ENCODE measurements around the gene MAP1LC3A. TPM values are rescaled to one million over a fixed set of nuclear protein-coding genes. Genes with fewer than 3 reads are reported as not detected.

Gene MAP1LC3A
- total and polyA plus RNA-seq, 4 donors, result 4.9 to 38.8 (median 12.7) TPM

DNA sequence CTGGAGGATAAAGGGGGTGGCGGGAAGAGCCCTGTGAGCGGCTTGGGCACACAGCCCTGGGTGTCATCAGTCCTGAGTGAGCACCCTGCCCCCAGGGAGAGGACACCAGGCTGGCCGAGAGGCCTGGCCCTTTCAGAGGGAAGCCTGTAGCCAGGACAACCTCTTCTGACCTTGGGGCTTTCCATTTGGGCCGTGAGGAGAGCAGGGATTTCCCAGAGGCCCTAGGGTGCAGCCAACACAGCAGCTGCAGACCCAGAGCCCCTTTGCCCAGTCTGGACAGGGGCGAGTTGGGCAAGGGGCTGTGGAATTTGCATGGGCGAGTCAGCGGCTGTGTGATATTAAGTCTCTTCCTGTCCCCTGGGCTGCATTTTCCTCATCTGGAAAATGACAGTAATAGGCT, 6.3 kb downstream of the MAP1LC3A start:
- Histone ChIP-seq H3K27me3 (ENCODE audit: control insufficient read depth in 4 of 4, insufficient read depth in 4 of 4, low read length in 3 of 4) (no peaks in the 10 kb centered on the region), H3K4me3 (ENCODE audit: low read depth in 1 of 3, low read length in 3 of 3) (no peak overlapping the region), H3K9ac (ENCODE audit: low read depth in 1 of 2, low read length in 2 of 2) (no peak overlapping the region), H3K36me3 (ENCODE audit: control insufficient read depth in 4 of 4, insufficient read depth in 3 of 4, low read depth in 1 of 4, low read length in 3 of 4) (peaks cover 0 to 2% (median 0%) of the 10 kb centered on the region in 4 donors), H3K9me3 (ENCODE audit: control insufficient read depth in 4 of 4, low read length in 3 of 4) (no peaks in the 10 kb centered on the region), H3K4me1 (ENCODE audit: control insufficient read depth in 4 of 4, insufficient read depth in 4 of 4, low read length in 3 of 4) (peaks cover 2 to 8% (median 6%) of the 10 kb centered on the region in 4 donors), H3K27ac (ENCODE audit: low read depth in 1 of 2, low read length in 2 of 2) (no peak overlapping the region)
- DNase-seq (ENCODE audit: low spot score), result no peak
- 52% methylated on average over 7 of the region's 7 CpGs for WGBS
- TF ChIP-seq NR2F2 (IDR thresholded peaks at IDR 0.05) (no peak), RXRA (IDR thresholded peaks at IDR 0.05) (peak in 1 of 2 donors; percentile 13), FOXA2 (IDR thresholded peaks at IDR 0.05) (no peak), HNF4G (IDR thresholded peaks at IDR 0.05) (no peak)
- TF ChIP-seq, protein P1, sequence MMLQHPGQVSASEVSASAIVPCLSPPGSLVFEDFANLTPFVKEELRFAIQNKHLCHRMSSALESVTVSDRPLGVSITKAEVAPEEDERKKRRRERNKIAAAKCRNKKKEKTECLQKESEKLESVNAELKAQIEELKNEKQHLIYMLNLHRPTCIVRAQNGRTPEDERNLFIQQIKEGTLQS (IDR thresholded peaks at IDR 0.05), result no peak
- TF ChIP-seq, protein P2, sequence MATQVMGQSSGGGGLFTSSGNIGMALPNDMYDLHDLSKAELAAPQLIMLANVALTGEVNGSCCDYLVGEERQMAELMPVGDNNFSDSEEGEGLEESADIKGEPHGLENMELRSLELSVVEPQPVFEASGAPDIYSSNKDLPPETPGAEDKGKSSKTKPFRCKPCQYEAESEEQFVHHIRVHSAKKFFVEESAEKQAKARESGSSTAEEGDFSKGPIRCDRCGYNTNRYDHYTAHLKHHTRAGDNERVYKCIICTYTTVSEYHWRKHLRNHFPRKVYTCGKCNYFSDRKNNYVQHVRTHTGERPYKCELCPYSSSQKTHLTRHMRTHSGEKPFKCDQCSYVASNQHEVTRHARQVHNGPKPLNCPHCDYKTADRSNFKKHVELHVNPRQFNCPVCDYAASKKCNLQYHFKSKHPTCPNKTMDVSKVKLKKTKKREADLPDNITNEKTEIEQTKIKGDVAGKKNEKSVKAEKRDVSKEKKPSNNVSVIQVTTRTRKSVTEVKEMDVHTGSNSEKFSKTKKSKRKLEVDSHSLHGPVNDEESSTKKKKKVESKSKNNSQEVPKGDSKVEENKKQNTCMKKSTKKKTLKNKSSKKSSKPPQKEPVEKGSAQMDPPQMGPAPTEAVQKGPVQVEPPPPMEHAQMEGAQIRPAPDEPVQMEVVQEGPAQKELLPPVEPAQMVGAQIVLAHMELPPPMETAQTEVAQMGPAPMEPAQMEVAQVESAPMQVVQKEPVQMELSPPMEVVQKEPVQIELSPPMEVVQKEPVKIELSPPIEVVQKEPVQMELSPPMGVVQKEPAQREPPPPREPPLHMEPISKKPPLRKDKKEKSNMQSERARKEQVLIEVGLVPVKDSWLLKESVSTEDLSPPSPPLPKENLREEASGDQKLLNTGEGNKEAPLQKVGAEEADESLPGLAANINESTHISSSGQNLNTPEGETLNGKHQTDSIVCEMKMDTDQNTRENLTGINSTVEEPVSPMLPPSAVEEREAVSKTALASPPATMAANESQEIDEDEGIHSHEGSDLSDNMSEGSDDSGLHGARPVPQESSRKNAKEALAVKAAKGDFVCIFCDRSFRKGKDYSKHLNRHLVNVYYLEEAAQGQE (IDR thresholded peaks at IDR 0.05), result no peak
- TF ChIP-seq, protein P3, sequence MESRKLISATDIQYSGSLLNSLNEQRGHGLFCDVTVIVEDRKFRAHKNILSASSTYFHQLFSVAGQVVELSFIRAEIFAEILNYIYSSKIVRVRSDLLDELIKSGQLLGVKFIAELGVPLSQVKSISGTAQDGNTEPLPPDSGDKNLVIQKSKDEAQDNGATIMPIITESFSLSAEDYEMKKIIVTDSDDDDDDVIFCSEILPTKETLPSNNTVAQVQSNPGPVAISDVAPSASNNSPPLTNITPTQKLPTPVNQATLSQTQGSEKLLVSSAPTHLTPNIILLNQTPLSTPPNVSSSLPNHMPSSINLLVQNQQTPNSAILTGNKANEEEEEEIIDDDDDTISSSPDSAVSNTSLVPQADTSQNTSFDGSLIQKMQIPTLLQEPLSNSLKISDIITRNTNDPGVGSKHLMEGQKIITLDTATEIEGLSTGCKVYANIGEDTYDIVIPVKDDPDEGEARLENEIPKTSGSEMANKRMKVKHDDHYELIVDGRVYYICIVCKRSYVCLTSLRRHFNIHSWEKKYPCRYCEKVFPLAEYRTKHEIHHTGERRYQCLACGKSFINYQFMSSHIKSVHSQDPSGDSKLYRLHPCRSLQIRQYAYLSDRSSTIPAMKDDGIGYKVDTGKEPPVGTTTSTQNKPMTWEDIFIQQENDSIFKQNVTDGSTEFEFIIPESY (IDR thresholded peaks at IDR 0.05), result no peak
- TF ChIP-seq, protein P4, sequence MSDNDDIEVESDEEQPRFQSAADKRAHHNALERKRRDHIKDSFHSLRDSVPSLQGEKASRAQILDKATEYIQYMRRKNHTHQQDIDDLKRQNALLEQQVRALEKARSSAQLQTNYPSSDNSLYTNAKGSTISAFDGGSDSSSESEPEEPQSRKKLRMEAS (IDR thresholded peaks at IDR 0.05), result no peak

DNA sequence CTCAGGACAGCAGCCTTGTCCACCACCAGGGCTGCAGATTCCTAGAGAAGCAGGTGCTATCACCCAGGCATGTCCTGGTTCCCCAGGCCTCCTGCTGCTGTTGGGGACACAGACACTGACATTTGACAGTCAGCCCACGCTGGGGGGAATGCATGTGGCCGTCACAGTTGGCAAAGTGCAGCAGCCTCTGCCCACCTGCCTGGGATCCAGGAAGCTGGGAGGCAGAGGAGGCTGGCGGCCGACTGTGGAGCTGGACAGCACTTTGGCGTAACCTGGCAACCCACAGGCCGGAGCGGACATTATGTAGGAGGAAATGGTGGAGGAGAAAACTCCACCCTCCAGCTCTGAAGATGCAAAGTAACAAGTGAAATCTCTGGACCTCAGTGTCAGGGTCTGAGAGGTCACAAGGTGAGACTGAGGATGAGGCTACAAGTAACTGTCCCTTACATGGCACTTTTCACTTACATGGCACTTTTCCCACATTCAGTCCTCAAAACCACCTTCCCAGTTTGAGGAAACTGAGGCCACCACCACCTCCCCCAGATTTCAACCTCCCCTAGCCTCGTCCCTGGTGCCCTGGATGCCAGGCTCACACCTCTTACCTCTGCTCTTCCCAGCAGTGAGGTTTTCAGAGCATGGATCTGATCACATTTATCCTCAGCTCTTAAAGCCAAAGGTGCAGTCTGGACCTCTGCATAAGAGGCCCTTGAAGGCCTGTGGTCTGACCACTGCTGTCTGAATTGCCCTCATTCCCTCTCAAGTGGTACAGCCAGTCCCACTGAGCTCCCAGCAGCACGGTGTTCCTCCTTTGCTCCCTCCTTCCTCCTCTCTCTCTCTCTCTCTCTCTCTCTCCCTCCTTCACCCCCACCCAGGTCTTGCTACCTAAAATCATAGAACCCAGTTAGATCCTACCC, 8.7 kb downstream of the MAP1LC3A start:
- H3K4me1 ChIP-seq (ENCODE audit: control insufficient read depth in 4 of 4, insufficient read depth in 4 of 4, low read length in 3 of 4), result peaks cover 0 to 5% (median 2%) of the 10 kb centered on the region in 4 donors
- no peak overlapping the region for H3K4me3 ChIP-seq (ENCODE audit: low read depth in 1 of 3, low read length in 3 of 3)
- H3K27me3 ChIP-seq (ENCODE audit: control insufficient read depth in 4 of 4, insufficient read depth in 4 of 4, low read length in 3 of 4), result no peaks in the 10 kb centered on the region
- no peak for DNase-seq (ENCODE audit: low spot score)
- peaks cover 0 to 2% (median 0%) of the 10 kb centered on the region in 4 donors for H3K36me3 ChIP-seq (ENCODE audit: control insufficient read depth in 4 of 4, insufficient read depth in 3 of 4, low read depth in 1 of 4, low read length in 3 of 4)
- H3K9ac ChIP-seq (ENCODE audit: low read depth in 1 of 2, low read length in 2 of 2), result no peak overlapping the region
- no peaks in the 10 kb centered on the region for H3K9me3 ChIP-seq (ENCODE audit: control insufficient read depth in 4 of 4, low read length in 3 of 4)
- 95% methylated on average over 9 of the region's 9 CpGs for WGBS
- H3K27ac ChIP-seq (ENCODE audit: low read depth in 1 of 2, low read length in 2 of 2), result no peak overlapping the region
- no peak for TF ChIP-seq HNF4A (conservative IDR thresholded peaks at IDR 0.05)
- TF ChIP-seq TAF1 (conservative IDR thresholded peaks at IDR 0.05), result no peak
- TF ChIP-seq JUND (IDR thresholded peaks at IDR 0.05), result no peak
- TF ChIP-seq, protein P3 (IDR thresholded peaks at IDR 0.05), result no peak
- TF ChIP-seq, protein P1 (IDR thresholded peaks at IDR 0.05), result no peak
- TF ChIP-seq FOXA1 (IDR thresholded peaks at IDR 0.05), result no peak
- TF ChIP-seq, protein P5, sequence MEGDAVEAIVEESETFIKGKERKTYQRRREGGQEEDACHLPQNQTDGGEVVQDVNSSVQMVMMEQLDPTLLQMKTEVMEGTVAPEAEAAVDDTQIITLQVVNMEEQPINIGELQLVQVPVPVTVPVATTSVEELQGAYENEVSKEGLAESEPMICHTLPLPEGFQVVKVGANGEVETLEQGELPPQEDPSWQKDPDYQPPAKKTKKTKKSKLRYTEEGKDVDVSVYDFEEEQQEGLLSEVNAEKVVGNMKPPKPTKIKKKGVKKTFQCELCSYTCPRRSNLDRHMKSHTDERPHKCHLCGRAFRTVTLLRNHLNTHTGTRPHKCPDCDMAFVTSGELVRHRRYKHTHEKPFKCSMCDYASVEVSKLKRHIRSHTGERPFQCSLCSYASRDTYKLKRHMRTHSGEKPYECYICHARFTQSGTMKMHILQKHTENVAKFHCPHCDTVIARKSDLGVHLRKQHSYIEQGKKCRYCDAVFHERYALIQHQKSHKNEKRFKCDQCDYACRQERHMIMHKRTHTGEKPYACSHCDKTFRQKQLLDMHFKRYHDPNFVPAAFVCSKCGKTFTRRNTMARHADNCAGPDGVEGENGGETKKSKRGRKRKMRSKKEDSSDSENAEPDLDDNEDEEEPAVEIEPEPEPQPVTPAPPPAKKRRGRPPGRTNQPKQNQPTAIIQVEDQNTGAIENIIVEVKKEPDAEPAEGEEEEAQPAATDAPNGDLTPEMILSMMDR (IDR thresholded peaks at IDR 0.05; ENCODE audit: low read depth, low read length, missing input control), result no peak
- TF ChIP-seq HNF4G (IDR thresholded peaks at IDR 0.05), result no peak
- TF ChIP-seq RXRA (IDR thresholded peaks at IDR 0.05), result no peak
- no peak for TF ChIP-seq RAD21 (IDR thresholded peaks at IDR 0.05)
- TF ChIP-seq, protein P2 (IDR thresholded peaks at IDR 0.05), result no peak
- no peak for TF ChIP-seq EGR1 (IDR thresholded peaks at IDR 0.05; ENCODE audit: low read depth in 2 of 2)
- TF ChIP-seq FOXA2 (IDR thresholded peaks at IDR 0.05), result no peak

Data from liver (tissue), 9 donors.